Adipose tissue (tissue), 3 donors: ENCODE results near the gene TNFSF15. TPM values are rescaled to one million over a fixed set of nuclear protein-coding genes. Genes with fewer than 3 reads are reported as not detected.
"Not testable (repeated sequence)": the region's sequence is repeated elsewhere in the genome, so short reads cannot be mapped to it uniquely, and the experiment has no call there.

ENCODE experiments used
- H3K27ac ChIP-seq: one replicate; pipeline ENCODE4 v1.5.1; 2013; ENCODE audit warnings: low read depth, low read length
- WGBS, 3 donors: extraction: QIAGEN DNeasy Blood & Tissue Kit; methylation state at CpG; one replicate each; pipeline ENCODE4 v1.1.7; 2013; 5-methylcytosine and 5-hydroxymethylcytosine counted together
- polyA plus RNA-seq, 3 donors: library from polyadenylated mRNA; stranded (reverse); fragments of 200-250 nt; gene quantifications; one replicate each; pipeline ENCODE4 v1.2.3, GENCODE V29; 2013
- donor health status: healthy with polysubstance abuse.
- donor health status: Bipolar disorder and iron deficiency.
- donor health status: healthy.

The TNFSF15 gene
- polyA plus RNA-seq, 3 donors = 0.01 to 0.16 TPM; not detected in 1

DNA sequence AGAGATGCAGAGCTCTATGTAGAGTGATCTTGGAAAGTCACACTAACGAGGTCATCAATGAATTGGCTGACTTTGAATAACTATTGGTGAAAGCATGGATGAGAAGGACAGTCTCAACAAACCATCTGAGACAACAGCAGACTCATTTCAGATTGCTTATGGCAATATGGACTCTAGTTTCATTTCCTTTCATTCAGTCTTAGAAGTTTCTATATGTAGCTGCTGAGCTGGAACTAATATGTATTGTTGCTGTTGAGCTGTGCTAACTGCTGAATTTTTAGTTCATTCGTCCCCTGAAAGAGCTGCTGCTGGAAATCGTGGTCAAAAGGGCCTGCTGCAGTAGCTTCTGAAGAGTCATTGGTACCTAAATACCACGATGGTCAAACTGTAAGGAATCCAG is 31.3 kb downstream of the TNFSF15 start:
- 70 to 80% (median 78%) methylated on average over 4 of the region's 4 CpGs for WGBS, 3 donors
- no peak overlapping the region for H3K27ac ChIP-seq

DNA sequence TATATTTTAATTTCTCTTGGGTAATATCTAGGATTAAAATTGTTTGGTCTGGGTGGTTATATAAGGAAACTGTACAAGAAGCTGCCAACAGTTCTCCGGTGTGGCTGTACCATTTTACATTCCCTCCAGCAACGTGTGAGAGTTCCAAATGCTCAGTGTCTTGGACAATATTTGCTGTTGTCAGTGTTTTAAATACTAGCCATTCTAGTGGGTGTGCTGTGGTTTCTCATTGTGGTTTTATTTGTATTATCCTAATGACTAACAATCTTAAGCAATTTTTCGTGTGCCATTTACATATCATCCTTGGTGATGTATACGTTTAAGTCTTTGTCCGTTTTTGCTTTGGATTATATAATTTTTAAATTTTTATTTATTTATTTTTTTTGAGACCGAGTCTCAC is 34.0 kb downstream of the TNFSF15 start:
- WGBS, 3 donors = 81 to 83% (median 82%) methylated on average over 6 of the region's 6 CpGs
- H3K27ac ChIP-seq = no peak overlapping the region

GRCh38 chr9:114770991-114771390 is 34.8 kb downstream of the TNFSF15 start:
- no peak overlapping the region for H3K27ac ChIP-seq
- 86 to 93% (median 86%) methylated on average over 3 of the region's 3 CpGs for WGBS, 3 donors

- WGBS, 3 donors = 38 to 52% (median 42%) methylated on average over 1 of the region's 1 CpG
- H3K27ac ChIP-seq = no peak overlapping the region
Observed at GRCh38 chr9:114769624-114770023, 36.2 kb downstream of the TNFSF15 start.

DNA sequence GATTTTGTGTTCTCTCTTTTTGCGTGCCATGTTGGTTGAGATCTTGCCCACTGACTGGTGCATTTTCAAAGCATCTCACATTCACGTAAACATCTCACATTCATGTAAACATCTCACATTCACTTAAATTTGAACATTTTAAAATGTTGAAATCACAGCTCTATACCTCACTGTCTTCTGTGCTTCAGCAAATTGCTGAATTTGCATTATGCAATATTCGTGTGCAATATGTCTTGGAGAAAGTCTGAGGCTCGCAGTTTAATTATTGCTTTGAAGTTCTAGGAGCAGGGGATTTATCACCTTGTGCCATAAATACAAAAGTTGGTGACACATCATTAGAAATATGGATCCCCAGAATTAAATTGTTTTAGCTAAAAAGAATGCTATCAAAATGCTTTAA is 42.6 kb downstream of the TNFSF15 start:
- H3K27ac ChIP-seq = no peak overlapping the region
- 82 to 89% (median 84%) methylated on average over 4 of the region's 4 CpGs for WGBS, 3 donors

GRCh38 chr9:114761523-114761922 is 44.3 kb downstream of the TNFSF15 start:
- WGBS, 3 donors = 88 to 93% (median 90%) methylated on average over 2 of the region's 2 CpGs

GRCh38 chr9:114759512-114760341 is 46.1 kb downstream of the TNFSF15 start:
- no peak overlapping the region for H3K27ac ChIP-seq
- 71 to 80% (median 74%) methylated on average over 7 of the region's 7 CpGs for WGBS, 3 donors

More at GRCh38 chr9:114761523-114761922, 44.3 kb downstream of the TNFSF15 start:
- H3K27ac ChIP-seq = no peak overlapping the region

GRCh38 chr9:114757984-114758383 is 47.9 kb downstream of the TNFSF15 start:
- WGBS, 3 donors = 55 to 78% (median 76%) methylated on average over 9 of the region's 9 CpGs
- no peak overlapping the region for H3K27ac ChIP-seq

DNA sequence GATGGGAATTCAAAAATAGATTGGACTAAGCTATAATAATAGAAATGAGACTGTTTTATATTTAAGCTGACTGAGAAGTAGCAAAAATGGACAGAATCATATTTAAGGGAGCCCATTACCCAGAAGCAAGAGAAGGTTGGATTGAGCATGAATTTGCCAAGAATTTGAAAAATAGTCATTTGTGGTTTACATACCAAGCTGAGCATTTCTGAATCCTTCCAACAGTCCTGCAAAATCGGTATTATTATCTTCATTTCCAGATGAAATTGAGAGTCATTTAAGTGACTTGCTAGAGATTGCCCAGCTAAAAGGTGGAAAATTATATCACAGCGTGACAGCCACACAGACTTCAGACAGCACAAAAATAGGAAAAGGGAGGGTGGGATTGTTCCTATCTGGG is 48.4 kb downstream of the TNFSF15 start:
- 74 to 84% (median 81%) methylated on average over 2 of the region's 2 CpGs for WGBS, 3 donors

GRCh38 chr9:114756920-114757319 is 48.9 kb downstream of the TNFSF15 start:
- H3K27ac ChIP-seq = no peak overlapping the region

More for the DNA sequence above, 48.4 kb downstream of the TNFSF15 start:
- no peak overlapping the region for H3K27ac ChIP-seq

DNA sequence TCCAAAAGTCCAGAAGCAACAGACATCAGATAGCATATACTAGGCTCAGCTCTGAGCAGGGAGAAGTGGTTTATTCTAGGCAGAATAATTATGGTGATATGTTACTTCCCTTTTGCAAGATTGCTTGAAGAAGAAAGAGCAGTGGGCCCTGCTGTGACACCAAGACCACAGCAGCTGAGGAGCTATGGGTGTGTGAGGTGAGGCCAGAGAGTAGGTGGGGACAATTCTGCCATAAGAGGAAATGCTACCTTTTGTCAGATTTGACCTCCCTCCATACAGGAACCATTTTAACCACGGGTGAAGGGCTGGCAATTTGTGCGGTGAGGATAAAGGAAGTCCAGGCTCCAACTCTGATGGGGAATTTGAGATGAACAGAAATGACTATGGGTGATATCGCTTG is 51.3 kb downstream of the TNFSF15 start:
- H3K27ac ChIP-seq = no peak overlapping the region
- WGBS, 3 donors = 57 to 73% (median 57%) methylated on average over 3 of the region's 3 CpGs

GRCh38 chr9:114746591-114747346 is 59.1 kb downstream of the TNFSF15 start:
- H3K27ac ChIP-seq = no peak overlapping the region
- 49 to 66% (median 58%) methylated on average over 2 of the region's 2 CpGs for WGBS, 3 donors

GRCh38 chr9:114745879-114746550 is 59.8 kb downstream of the TNFSF15 start:
- WGBS, 3 donors = 67 to 86% (median 76%) methylated on average over 3 of the region's 3 CpGs
- no peak overlapping the region for H3K27ac ChIP-seq

DNA sequence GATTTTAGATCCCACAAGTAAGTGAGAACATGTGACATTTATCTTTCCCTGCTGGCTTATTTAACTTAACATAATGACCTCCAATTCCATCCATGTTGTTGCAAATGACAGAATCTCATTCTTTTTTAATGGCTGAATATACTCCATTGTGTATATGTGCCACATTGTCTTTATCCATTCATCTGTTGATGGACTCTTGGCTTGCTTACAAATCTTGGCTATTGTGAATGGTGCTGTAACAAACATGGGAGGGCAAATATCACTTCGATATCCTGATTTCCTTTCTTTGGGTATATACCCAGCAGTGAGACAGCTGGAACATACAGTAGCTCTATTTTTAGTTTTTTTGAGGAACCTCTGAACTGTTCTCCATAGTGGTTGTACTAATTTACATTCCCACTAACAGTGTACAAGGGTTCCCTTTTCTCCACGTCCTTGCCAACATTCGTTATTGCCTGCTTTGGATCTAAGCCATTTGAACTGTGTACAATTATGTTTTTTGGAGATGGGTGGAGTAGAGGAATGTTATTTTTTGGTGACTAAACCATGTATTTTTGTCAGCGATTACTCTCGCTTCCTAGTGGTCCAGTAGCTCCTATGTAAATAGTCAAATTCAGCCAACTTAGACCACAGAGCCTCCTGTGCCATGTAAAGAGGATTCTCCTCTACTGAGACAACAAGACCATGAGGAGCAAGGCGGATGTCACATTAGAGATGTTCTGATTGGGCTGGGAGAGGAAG is 60.6 kb downstream of the TNFSF15 start:
- no peak overlapping the region for H3K27ac ChIP-seq
- 46 to 64% (median 50%) methylated on average over 6 of the region's 6 CpGs for WGBS, 3 donors

GRCh38 chr9:114743446-114743845 is 62.4 kb downstream of the TNFSF15 start:
- no peak overlapping the region for H3K27ac ChIP-seq
- WGBS, 3 donors = 92 to 95% (median 93%) methylated on average over 3 of the region's 3 CpGs

DNA sequence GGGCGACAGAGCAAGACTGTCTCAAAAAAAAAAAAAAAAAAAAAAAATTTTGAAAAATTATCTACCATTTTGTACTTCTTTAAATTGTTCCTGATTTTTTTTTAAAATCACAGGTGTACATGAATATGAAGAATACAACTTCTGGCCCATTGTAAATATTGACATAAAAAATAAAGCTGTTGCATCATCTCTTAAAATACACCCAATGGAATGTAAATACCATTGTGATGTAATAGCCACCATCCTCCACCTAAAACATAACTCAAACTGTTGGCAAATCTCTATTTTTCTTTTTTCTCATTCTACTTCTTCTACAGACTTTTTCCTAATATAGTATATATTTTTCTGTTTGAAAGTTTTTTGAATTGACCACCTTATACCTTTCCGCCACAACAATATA is 62.9 kb downstream of the TNFSF15 start:
- H3K27ac ChIP-seq = no peak overlapping the region
- 92 to 100% (median 98%) methylated on average over 2 of the region's 2 CpGs for WGBS, 3 donors

DNA sequence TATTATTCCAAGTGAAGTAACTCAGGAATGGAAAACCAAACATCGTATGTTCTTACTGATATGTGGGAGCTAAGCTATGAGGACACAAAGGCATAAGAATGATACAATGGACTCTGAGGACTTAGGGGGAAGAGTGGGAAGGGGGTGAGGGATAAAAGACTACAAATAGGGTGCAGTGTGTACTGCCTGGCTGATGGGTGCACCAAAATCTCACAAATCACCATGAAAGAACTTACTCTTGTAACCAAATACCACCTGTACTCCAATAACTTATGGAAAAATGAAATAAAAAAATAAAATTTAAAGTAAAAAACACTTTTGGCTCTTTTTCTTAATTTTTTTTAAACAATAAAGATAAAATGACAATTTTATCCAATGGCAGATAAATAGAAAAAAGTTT is 64.3 kb downstream of the TNFSF15 start:
- WGBS, 3 donors = 77 to 88% (median 82%) methylated on average over 1 of the region's 1 CpG
- not testable (repeated sequence) for H3K27ac ChIP-seq

DNA sequence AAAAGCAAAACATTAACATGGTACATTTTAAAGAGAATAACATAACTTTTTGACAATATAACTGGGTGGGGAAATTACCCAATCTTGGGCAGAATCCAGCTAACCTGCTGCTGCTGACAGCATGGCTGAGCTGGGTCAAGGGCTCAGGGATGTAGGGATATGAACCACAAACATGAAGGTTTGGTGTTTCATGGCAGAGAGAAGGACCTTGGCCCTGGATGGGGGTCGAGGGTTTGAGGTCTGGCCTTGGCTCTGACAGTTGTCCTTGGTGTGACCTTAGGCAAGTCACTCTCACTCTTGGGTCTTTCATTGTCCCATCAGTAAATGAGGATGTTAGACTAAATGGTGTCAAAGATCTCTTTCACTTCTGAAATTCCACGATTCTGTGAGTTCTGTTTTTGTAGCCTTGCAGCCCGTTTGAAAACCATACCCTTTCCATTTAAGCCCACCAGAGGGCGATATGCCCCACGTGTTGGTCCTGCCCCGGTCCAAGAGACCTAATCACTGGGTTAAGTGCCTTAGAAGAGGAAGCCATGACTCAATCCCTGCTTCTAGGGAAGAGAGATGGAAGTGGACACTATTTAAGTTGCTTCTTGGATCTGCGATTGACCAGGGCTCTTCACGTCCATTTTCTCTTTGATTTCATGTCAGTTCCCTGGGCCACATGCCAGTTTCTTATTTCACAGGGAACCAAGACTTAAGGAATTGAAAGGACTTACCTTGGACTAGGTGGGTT is 67.1 kb downstream of the TNFSF15 start:
- no peak overlapping the region for H3K27ac ChIP-seq
- WGBS, 3 donors = 16 to 23% (median 20%) methylated on average over 8 of the region's 8 CpGs
